HCT116 (cell line): ENCODE measurements around the gene TTC33. TPM values are rescaled to one million over a fixed set of nuclear protein-coding genes. Genes with fewer than 3 reads are reported as not detected.

Source experiments
- ATAC-seq: fragments of 200-7000 bp; cut with Tn5 transposase; 2 replicates; pipeline ENCODE4 v1.9.1; 2020; ENCODE audit warnings: mild to moderate bottlenecking, moderate library complexity
- BruUV-seq: library from RNA; stranded (reverse); fragments of 400-500 nt; replicated peaks from 2 replicates; lab custom pipeline; 2021; lab: Mats Ljungman, UMichigan
- CTCF ChIA-PET: fragments of 300-600 bp; sonication (Branson Sonifier 250); formaldehyde crosslinking; loops from one replicate; lab custom pipeline; 2021; ENCODE audit warnings: antibody characterized with exemption; lab: Charles Lee
- POLR2A ChIA-PET: fragments of 300-600, 350-600 bp; sonication (Branson Sonifier 250); formaldehyde crosslinking; loops from one replicate; lab custom pipeline; 2021; ENCODE audit warnings: antibody characterized with exemption; lab: Charles Lee
- RAD21 ChIA-PET, 2 experiments: fragments of 300-600 bp; sonication (Branson Sonifier 250); formaldehyde crosslinking; loops; one replicate each; lab custom pipeline; 2023; ENCODE audit warnings: low total read pairs in 2 of 2; ENCODE audit not compliant: uncharacterized antibody in 2 of 2, unreplicated experiment in 2 of 2, low non-redundant PET in 1 of 2; lab: Charles Lee
- DNase-seq: peaks from one replicate; pipeline ENCODE4 v3.0.0-alpha.2; 2010; ENCODE audit warnings: low read depth, low spot score
- H2AFZ ChIP-seq: fragments of 200-600 bp; shearing (Covaris generic), sonication (generic); 2 replicates; pipeline ENCODE4 v1.6.1; 2017; ENCODE audit warnings: low read depth, mixed run types, mixed read lengths, antibody characterized with exemption, low read length; ENCODE audit not compliant: poor library complexity, severe bottlenecking
- H3K27ac ChIP-seq: 2 replicates; pipeline ENCODE4 v1.5.1; 2012; ENCODE audit warnings: low read depth, low read length
- H3K27me3 ChIP-seq: fragments of 200-600 bp; sonication (generic); 2 replicates; pipeline ENCODE4 v1.6.1; 2016; ENCODE audit warnings: mixed run types, low read length, mixed read lengths; ENCODE audit not compliant: insufficient read depth
- H3K36me3 ChIP-seq, 2 experiments: fragments of 200-500 bp in 1 of 2; fragments of 200-600 bp in 1 of 2; sonication (Bioruptor generic) in 1 of 2; sonication (generic) in 1 of 2; 2 replicates each; pipeline versions ENCODE4 v1.5.1 to v1.6.1; 2014 to 2016; ENCODE audit warnings: low read length in 2 of 2, inconsistent platforms in 1 of 2, mixed read lengths in 1 of 2, mixed run types in 1 of 2; ENCODE audit not compliant: insufficient read depth in 2 of 2, control insufficient read depth in 1 of 2
- H3K4me1 ChIP-seq, 2 experiments: fragments of 200-600 bp in 1 of 2; sonication (generic) in 1 of 2; 2 replicates each; pipeline versions ENCODE4 v1.5.1 to v1.6.1; 2012 to 2017; ENCODE audit warnings: low read length in 2 of 2, inconsistent platforms in 1 of 2, mild to moderate bottlenecking in 1 of 2, mixed read lengths in 1 of 2, mixed run types in 1 of 2, moderate library complexity in 1 of 2; ENCODE audit not compliant: insufficient read depth in 2 of 2, control insufficient read depth in 1 of 2
- H3K4me2 ChIP-seq: fragments of 200-600 bp; sonication (generic); 2 replicates; pipeline ENCODE4 v1.6.1; 2017; ENCODE audit warnings: mixed run types, low read length, mixed read lengths
- H3K4me3 ChIP-seq, 2 experiments: fragments of 200-600 bp in 1 of 2; sonication (generic) in 1 of 2; replicated peaks in 1 of 2; 2 replicates each; pipeline ENCODE4 v1.5.1; 2011 to 2016; ENCODE audit warnings: low read length in 2 of 2, control low read depth in 1 of 2, low read depth in 1 of 2, mild to moderate bottlenecking in 1 of 2, mixed read lengths in 1 of 2, mixed run types in 1 of 2
- H3K79me2 ChIP-seq: fragments of 200-600 bp; sonication (generic); 2 replicates; pipeline ENCODE4 v1.6.1; 2017; ENCODE audit warnings: mild to moderate bottlenecking, mixed run types, low read length, moderate library complexity, mixed read lengths; ENCODE audit not compliant: insufficient read depth
- H3K9ac ChIP-seq: fragments of 200-600 bp; sonication (generic); 2 replicates; pipeline ENCODE4 v1.6.1; 2016; ENCODE audit warnings: low read length, mixed read lengths
- H3K9me2 ChIP-seq: fragments of 200-600 bp; sonication (generic), shearing (Covaris generic); 2 replicates; pipeline ENCODE4 v1.6.1; 2017; ENCODE audit warnings: mixed run types, mild to moderate bottlenecking, moderate library complexity; ENCODE audit not compliant: insufficient read depth
- H3K9me3 ChIP-seq, 2 experiments: fragments of 200-500 bp in 1 of 2; fragments of 200-600 bp in 1 of 2; sonication (Bioruptor generic) in 1 of 2; sonication (generic) in 1 of 2; 2 replicates each; pipeline ENCODE4 v1.6.1; 2014 to 2017; ENCODE audit warnings: low read length in 2 of 2, mixed read lengths in 2 of 2, inconsistent platforms in 1 of 2, low read depth in 1 of 2, mild to moderate bottlenecking in 1 of 2, mixed run types in 1 of 2, moderate library complexity in 1 of 2; ENCODE audit not compliant: control insufficient read depth in 1 of 2, insufficient read depth in 1 of 2
- H4K20me1 ChIP-seq: fragments of 200-600 bp; sonication (generic), shearing (Covaris generic); 2 replicates; pipeline ENCODE4 v1.6.1; 2017; ENCODE audit warnings: mixed run types, mild to moderate bottlenecking, moderate library complexity; ENCODE audit not compliant: insufficient read depth
- CBX3 ChIP-seq: IDR thresholded peaks from 2 replicates; pipeline ENCODE4 v1.6.1; 2012; ENCODE audit warnings: low read depth
- CEBPB ChIP-seq: IDR thresholded peaks from 2 replicates; pipeline ENCODE4 v1.6.1; 2012; ENCODE audit warnings: low read depth
- EGR1 ChIP-seq: IDR thresholded peaks from 2 replicates; pipeline ENCODE4 v1.6.1; 2012; ENCODE audit warnings: low read depth
- ELF1 ChIP-seq: IDR thresholded peaks from 2 replicates; pipeline ENCODE4 v1.6.1; 2012; ENCODE audit warnings: low read depth, borderline replicate concordance
- EZH2 ChIP-seq: fragments of 200-600 bp; sonication (generic); IDR thresholded peaks from 2 replicates; pipeline ENCODE4 v1.6.1; 2017; ENCODE audit warnings: antibody characterized with exemption, mixed run types
- EZH2phosphoT487 ChIP-seq: fragments of 200-600 bp; IDR thresholded peaks from 2 replicates; pipeline ENCODE4 v1.6.1; 2018; ENCODE audit warnings: antibody characterized with exemption, borderline replicate concordance
- FOSL1 ChIP-seq: IDR thresholded peaks from 2 replicates; pipeline ENCODE4 v1.6.1; 2012; ENCODE audit warnings: low read depth
- JUND ChIP-seq: IDR thresholded peaks from 2 replicates; pipeline ENCODE4 v1.6.1; 2012
- MAX ChIP-seq: IDR thresholded peaks from 2 replicates; pipeline ENCODE4 v1.6.1; 2012
- POLR2A ChIP-seq: IDR thresholded peaks from 2 replicates; pipeline ENCODE4 v1.7.0; 2011; ENCODE audit warnings: borderline replicate concordance; ENCODE audit not compliant: insufficient read depth, insufficient read length; ENCODE audit errors: extremely low read depth
- POLR2AphosphoS5 ChIP-seq: IDR thresholded peaks from 2 replicates; pipeline ENCODE4 v1.6.1; 2011; ENCODE audit warnings: mild to moderate bottlenecking, low read depth, low read length, moderate library complexity
- RAD21 ChIP-seq: IDR thresholded peaks from 2 replicates; pipeline ENCODE4 v1.6.1; 2012; ENCODE audit warnings: low read depth, mild to moderate bottlenecking
- SIN3A ChIP-seq: IDR thresholded peaks from 2 replicates; pipeline ENCODE4 v1.6.1; 2012; ENCODE audit warnings: low read depth
- SP1 ChIP-seq: IDR thresholded peaks from 2 replicates; pipeline ENCODE4 v1.6.1; 2012; ENCODE audit warnings: low read depth
- SRF ChIP-seq: IDR thresholded peaks from 2 replicates; pipeline ENCODE4 v1.6.1; 2012; ENCODE audit warnings: low read depth
- TCF7L2 ChIP-seq: IDR thresholded peaks from 2 replicates; pipeline ENCODE4 v1.7.0; 2011; ENCODE audit warnings: borderline replicate concordance, inconsistent platforms; ENCODE audit not compliant: insufficient read depth, insufficient read length; ENCODE audit errors: extremely low read depth
- YY1 ChIP-seq: IDR thresholded peaks from 2 replicates; pipeline ENCODE4 v1.6.1; 2011; ENCODE audit warnings: low read length, low read depth, moderate library complexity, mild to moderate bottlenecking; ENCODE audit not compliant: insufficient replicate concordance; ENCODE audit errors: extremely low read depth
- ZBTB33 ChIP-seq: IDR thresholded peaks from 2 replicates; pipeline ENCODE4 v1.6.1; 2011; ENCODE audit warnings: mild to moderate bottlenecking, low read length, moderate library complexity; ENCODE audit not compliant: insufficient replicate concordance; ENCODE audit errors: extremely low read depth
- ZFX ChIP-seq: fragments of 450-650 bp; IDR thresholded peaks from 2 replicates; pipeline ENCODE4 v1.6.1; 2017
- intact Hi-C: fragments of 100-400 bp; cut with micrococcal nuclease; formaldehyde crosslinking; loops from 2 replicates; pipeline ENCODE4 v1.10.0; 2022
- total RNA-seq: library from RNA; stranded (reverse); gene quantifications from one replicate; pipeline ENCODE4 v1.2.1, GENCODE V29; 2021; ENCODE audit not compliant: unreplicated experiment

TTC33 gene
- total RNA-seq, 1 experiment from 2014 or later = 14.5 TPM

- no peak overlapping the region for H3K27ac ChIP-seq
- no peaks in the 10 kb centered on the region for H3K9me2 ChIP-seq
- H3K27me3 ChIP-seq = no peaks in the 10 kb centered on the region
- intact Hi-C loops = no loop called here
- no peaks in the 10 kb centered on the region for H4K20me1 ChIP-seq
- no peaks in the 10 kb centered on the region for H3K9me3 ChIP-seq
- POLR2A ChIA-PET = no interaction called here
- H3K79me2 ChIP-seq = no peaks in the 10 kb centered on the region
- H2AFZ ChIP-seq = no peak overlapping the region
- no peaks in the 10 kb centered on the region for H3K4me1 ChIP-seq
- RAD21 ChIA-PET = no interaction called here
- H3K4me2 ChIP-seq = no peak overlapping the region
- ATAC-seq = no peak
- no peaks in the 10 kb centered on the region for H3K36me3 ChIP-seq
- BruUV-seq = no TSS peak
- CTCF ChIA-PET = no interaction called here
- TF ChIP-seq POLR2AphosphoS5 (no peak), FOSL1 (no peak), ZFX (no peak), ZBTB33 (no peak), SIN3A (no peak), ELF1 (no peak), POLR2A (no peak), SRF (no peak), SP1 (no peak), EGR1 (no peak), MAX (no peak), JUND (no peak), TCF7L2 (no peak), CEBPB (no peak), EZH2 (no peak), CBX3 (no peak), EZH2phosphoT487 (no peak), RAD21 (no peak), YY1 (no peak)
- DNase-seq = no peak
- no peak overlapping the region for H3K4me3 ChIP-seq
- no peak overlapping the region for H3K9ac ChIP-seq
Measured at GRCh38 chr5:40615586-40616170, 140.1 kb downstream of the TTC33 start.
